HepG2 (cell line): Measurements from ENCODE around the gene RAPSN. TPM values are rescaled to one million over a fixed set of nuclear protein-coding genes. Genes with fewer than 3 reads are reported as not detected.

Source experiments
- ATAC-seq: fragments of 200-7000 bp; cut with Tn5 transposase; 3 replicates; pipeline ENCODE4 v1.9.1; 2020; ENCODE audit warnings: mild to moderate bottlenecking, moderate library complexity
- BruUV-seq: library from RNA; stranded (reverse); fragments of 400-500 nt; replicated peaks from 2 replicates; lab custom pipeline; 2021; lab: Mats Ljungman, UMichigan
- CTCF ChIA-PET: fragments of 300-600 bp; formaldehyde crosslinking; extraction: SDS; loops from one replicate; lab custom pipeline; 2021; ENCODE audit warnings: low total read pairs, inconsistent platforms, low intra/inter-chr PET ratio; lab: Yijun Ruan, JAX
- POLR2A ChIA-PET: fragments of 350-600 bp; sonication (Branson Sonifier 250); formaldehyde crosslinking; loops from one replicate; lab custom pipeline; 2020; ENCODE audit warnings: antibody characterized with exemption, inconsistent platforms; lab: Yijun Ruan, JAX
- DNase-seq: peaks from one replicate; pipeline ENCODE4 v3.0.0-alpha.2; 2015; ENCODE audit warnings: low spot score
- FAIRE-seq: peaks from 3 replicates; lab custom pipeline; 2011; peaks lifted over from hg19 to GRCh38; lab: Jason Lieb, UNC
- H2AFZ ChIP-seq: one replicate; pipeline ENCODE4 v1.6.1; 2011; ENCODE audit warnings: low read length, inconsistent platforms
- H3K27ac ChIP-seq: fragments of 300-600 bp; 3 replicates; pipeline ENCODE4 v1.8.0; 2011; ENCODE audit warnings: mixed run types, mild to moderate bottlenecking, mixed read lengths, low read length, inconsistent platforms; ENCODE audit not compliant: insufficient read depth; ENCODE audit errors: extremely low read length
- H3K27me3 ChIP-seq, 2 experiments: fragments of 200-600 bp in 1 of 2; 2 replicates in 1 of 2; 3 replicates in 1 of 2; pipeline versions ENCODE4 v1.6.0 to v1.8.0; 2011; ENCODE audit warnings: low read length in 2 of 2, mild to moderate bottlenecking in 2 of 2, moderate library complexity in 2 of 2, inconsistent platforms in 1 of 2; ENCODE audit not compliant: insufficient read depth in 2 of 2, control insufficient read depth in 1 of 2
- H3K36me3 ChIP-seq, 2 experiments: fragments of 200-600 bp in 1 of 2; replicated peaks in 1 of 2; 2 replicates in 1 of 2; 3 replicates in 1 of 2; pipeline versions ENCODE4 v1.5.1 to v1.8.0; 2011; ENCODE audit warnings: low read length in 2 of 2, inconsistent platforms in 1 of 2; ENCODE audit not compliant: insufficient read depth in 2 of 2, control insufficient read depth in 1 of 2
- H3K4me1 ChIP-seq: 2 replicates; pipeline ENCODE4 v1.5.1; 2012; ENCODE audit warnings: low read length, inconsistent platforms; ENCODE audit not compliant: insufficient read depth
- H3K4me2 ChIP-seq: 2 replicates; pipeline ENCODE4 v1.6.0; 2011; ENCODE audit warnings: low read depth, low read length, inconsistent platforms
- H3K4me3 ChIP-seq, 3 experiments: fragments of 200-600 bp in 1 of 3; sonication (generic), shearing (Covaris generic) in 1 of 3; replicated peaks in 1 of 3; 2 replicates each; pipeline ENCODE4 v1.5.1; 2011 to 2016; ENCODE audit warnings: low read length in 3 of 3, inconsistent platforms in 2 of 3, low read depth in 2 of 3, mild to moderate bottlenecking in 2 of 3, control low read depth in 1 of 3, mixed read lengths in 1 of 3; ENCODE audit not compliant: insufficient read depth in 1 of 3
- H3K79me2 ChIP-seq: one replicate; pipeline ENCODE4 v1.6.1; 2011; ENCODE audit warnings: low read length, inconsistent platforms; ENCODE audit not compliant: insufficient read depth
- H3K9ac ChIP-seq: 2 replicates; pipeline ENCODE4 v1.6.0; 2011; ENCODE audit warnings: mild to moderate bottlenecking, low read depth, low read length, inconsistent platforms; ENCODE audit not compliant: insufficient read depth
- H3K9me3 ChIP-seq: 2 replicates; pipeline ENCODE4 v1.5.1; 2012; ENCODE audit warnings: mild to moderate bottlenecking, low read length
- H4K20me1 ChIP-seq: 2 replicates; pipeline ENCODE4 v1.6.0; 2011; ENCODE audit warnings: inconsistent platforms, mild to moderate bottlenecking, low read length, moderate library complexity; ENCODE audit not compliant: insufficient read depth
- BCL6 ChIP-seq: IDR thresholded peaks from 2 replicates; pipeline ENCODE4 v1.6.1; 2016; ENCODE audit warnings: missing genetic modification reagents, missing compliant biosample characterization
- BORCS8-MEF2B ChIP-seq: sonication (generic); formaldehyde crosslinking; IDR thresholded peaks from 2 replicates; pipeline ENCODE4 v1.8.0; 2022; ENCODE audit warnings: mild to moderate bottlenecking, missing genetic modification reagents
- FLYWCH1 ChIP-seq: sonication (generic); formaldehyde crosslinking; IDR thresholded peaks from 2 replicates; pipeline ENCODE4 v1.8.1; 2023; ENCODE audit warnings: mild to moderate bottlenecking, missing genetic modification reagents
- FOXJ3 ChIP-seq: sonication (generic); formaldehyde crosslinking; IDR thresholded peaks from 2 replicates; pipeline ENCODE4 v1.4.0; 2020; ENCODE audit warnings: missing genetic modification reagents, mild to moderate bottlenecking, borderline replicate concordance
- TOE1 ChIP-seq: sonication (generic); formaldehyde crosslinking; IDR thresholded peaks from 2 replicates; pipeline ENCODE4 v1.4.0; 2020; ENCODE audit warnings: mild to moderate bottlenecking, missing genetic modification reagents
- ZFYVE20 ChIP-seq: sonication (generic); formaldehyde crosslinking; IDR thresholded peaks from 2 replicates; pipeline ENCODE4 v1.8.0; 2023; ENCODE audit warnings: low read depth, mild to moderate bottlenecking, moderate library complexity, missing genetic modification reagents, borderline replicate concordance
- ZNF260 ChIP-seq: sonication (generic); formaldehyde crosslinking; IDR thresholded peaks from 2 replicates; pipeline ENCODE4 v1.4.0; 2020; ENCODE audit warnings: missing genetic modification reagents, low read depth, mild to moderate bottlenecking, borderline replicate concordance
- ZNF274 ChIP-seq: sonication (generic); formaldehyde crosslinking; IDR thresholded peaks from 2 replicates; pipeline ENCODE4 v1.5.1; 2020; ENCODE audit warnings: mild to moderate bottlenecking, missing genetic modification reagents
- ZNF749 ChIP-seq: sonication (generic); formaldehyde crosslinking; IDR thresholded peaks from 2 replicates; pipeline ENCODE4 v1.8.0; 2022; ENCODE audit warnings: mild to moderate bottlenecking, missing genetic modification reagents, moderate library complexity, borderline replicate concordance
- ZNF761 ChIP-seq: sonication (generic); formaldehyde crosslinking; conservative IDR thresholded peaks from 2 replicates; pipeline ENCODE4 v1.4.0; 2020; ENCODE audit warnings: mild to moderate bottlenecking, missing genetic modification reagents
- WGBS: methylation state at CpG from one replicate; pipeline ENCODE4 v1.1.6; 2017; ENCODE audit warnings: low lambda C conversion rate; 5-methylcytosine and 5-hydroxymethylcytosine counted together
- in situ Hi-C: cut with HindIII; loops from 2 replicates; pipeline ENCODE4 v1.10.0; 2017; ENCODE audit warnings: low pct_unique_long_range_greater_than_20kb; ENCODE audit not compliant: extremely low pct_ligation_motif_present
- intact Hi-C: fragments of 100-400 bp; cut with micrococcal nuclease; formaldehyde crosslinking; loops from one replicate; pipeline ENCODE4 v1.10.0; 2022; ENCODE audit not compliant: unreplicated experiment
- polyA plus RNA-seq, 8 experiments: library from polyadenylated mRNA; depleted of rRNA in 3 of 8; stranded (reverse) in 7 of 8; unstranded in 1 of 8; fragments of >200 nt; fragmentation: Illumina TruSeq in 4 of 8; extraction: Trizol in 4 of 8; gene quantifications; 2 replicates each; pipeline versions ENCODE4 v1.2.1 to v1.2.3, GENCODE V29; 2011 to 2016; ENCODE audit warnings: low read depth in 4 of 8, missing spikeins in 1 of 8, mixed read lengths in 1 of 8; ENCODE audit not compliant: insufficient read depth in 1 of 8
- total RNA-seq, 5 experiments: library from RNA; depleted of rRNA; stranded (reverse); fragments of >200 nt; fragmentation: Illumina TruSeq; extraction: Trizol; gene quantifications; 2 replicates each; pipeline ENCODE4 v1.2.3, GENCODE V29; 2016; ENCODE audit warnings: low read depth in 1 of 5

RAPSN gene
- total and polyA plus RNA-seq, 2 of the 13 experiments (the other 11 are each of a cell fraction or from before 2014, with no cell fraction given): 0.15 to 1.2 TPM

DNA sequence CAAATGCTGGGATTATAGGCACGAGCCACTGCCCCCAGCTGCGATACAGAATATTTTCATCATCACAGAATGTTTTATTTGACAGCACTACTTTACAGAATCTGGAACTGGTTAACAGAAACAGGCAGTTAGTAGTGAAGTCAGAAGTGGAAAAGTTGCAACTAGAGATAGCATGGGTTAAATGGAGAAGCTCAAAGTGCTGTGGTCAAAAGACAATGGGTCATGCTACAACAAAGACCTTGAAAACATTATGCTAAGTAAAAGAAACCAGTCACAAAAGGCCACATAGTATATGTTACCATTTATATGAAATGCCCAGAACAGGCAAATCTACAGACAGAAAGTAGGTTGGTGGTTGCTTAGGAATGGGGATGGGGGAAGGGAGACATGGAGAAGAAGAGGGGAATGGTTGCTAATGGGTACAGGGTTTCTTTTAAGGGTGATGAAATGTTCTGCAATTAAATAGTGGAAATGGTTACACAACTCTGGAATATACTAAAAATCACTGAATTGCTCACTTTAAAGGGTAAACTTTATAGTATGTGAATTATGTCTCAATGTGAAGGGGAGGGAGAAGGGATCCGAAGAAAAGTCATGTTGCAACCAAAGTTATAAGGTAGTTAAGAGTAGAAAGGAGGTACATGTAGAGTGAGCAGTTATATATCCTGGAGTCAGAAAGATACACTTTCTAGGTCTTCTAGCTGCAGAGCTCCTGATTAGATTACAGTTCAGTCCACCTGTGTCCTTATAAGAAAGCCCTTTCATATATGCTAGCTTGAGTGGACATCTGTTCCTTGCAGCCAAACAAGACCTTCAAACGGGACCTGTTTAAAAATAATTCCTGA lies 46.3 kb upstream of the RAPSN start:
- CTCF ChIA-PET: no interaction called here
- FAIRE-seq: no peak
- peaks cover 25% of the 10 kb centered on the region for H3K4me1 ChIP-seq
- H4K20me1 ChIP-seq: peaks cover 27% of the 10 kb centered on the region
- no peak overlapping the region for H3K27ac ChIP-seq
- in situ Hi-C loops: no loop called here
- H3K4me2 ChIP-seq: no peak overlapping the region
- POLR2A ChIA-PET: no interaction called here
- H3K27me3 ChIP-seq: no peaks in the 10 kb centered on the region
- H3K9ac ChIP-seq: no peak overlapping the region
- TF ChIP-seq FOXJ3 (CRISPR knock-in tag): no peak
- TF ChIP-seq TOE1 (CRISPR knock-in tag): no peak
- TF ChIP-seq FLYWCH1: no peak
- no peak for TF ChIP-seq ZNF274 (CRISPR knock-in tag)
- no peak for TF ChIP-seq ZNF761 (CRISPR knock-in tag)
- TF ChIP-seq BORCS8-MEF2B: no peak
- no peak for TF ChIP-seq ZFYVE20 (CRISPR knock-in tag)
- TF ChIP-seq ZNF749 (CRISPR knock-in tag): no peak
- TF ChIP-seq BCL6 (CRISPR knock-in tag): no peak
- no peak for TF ChIP-seq ZNF260 (CRISPR knock-in tag)
- TF ChIP-seq, all 625 proteins: peak for 0
- Histone ChIP-seq H3K79me2 (peaks cover 76% of the 10 kb centered on the region), H3K36me3 (peaks cover 7 to 39% of the 10 kb centered on the region in 2 experiments), H3K4me3 (no peak overlapping the region), H3K9me3 (no peaks in the 10 kb centered on the region), H2AFZ (no peak overlapping the region)
- ATAC-seq (no peak), DNase-seq (no peak)
- no TSS peak for BruUV-seq
- intact Hi-C loops: no loop called here
- 98% methylated on average over 4 of the region's 4 CpGs for WGBS
